ENCODE data around the gene SLC6A6. TPM values are rescaled to one million over a fixed set of nuclear protein-coding genes. Genes with fewer than 3 reads are reported as not detected.

The SLC6A6 gene
- total RNA-seq, 1 experiment from 2014 or later, result 72.6 TPM

DNA sequence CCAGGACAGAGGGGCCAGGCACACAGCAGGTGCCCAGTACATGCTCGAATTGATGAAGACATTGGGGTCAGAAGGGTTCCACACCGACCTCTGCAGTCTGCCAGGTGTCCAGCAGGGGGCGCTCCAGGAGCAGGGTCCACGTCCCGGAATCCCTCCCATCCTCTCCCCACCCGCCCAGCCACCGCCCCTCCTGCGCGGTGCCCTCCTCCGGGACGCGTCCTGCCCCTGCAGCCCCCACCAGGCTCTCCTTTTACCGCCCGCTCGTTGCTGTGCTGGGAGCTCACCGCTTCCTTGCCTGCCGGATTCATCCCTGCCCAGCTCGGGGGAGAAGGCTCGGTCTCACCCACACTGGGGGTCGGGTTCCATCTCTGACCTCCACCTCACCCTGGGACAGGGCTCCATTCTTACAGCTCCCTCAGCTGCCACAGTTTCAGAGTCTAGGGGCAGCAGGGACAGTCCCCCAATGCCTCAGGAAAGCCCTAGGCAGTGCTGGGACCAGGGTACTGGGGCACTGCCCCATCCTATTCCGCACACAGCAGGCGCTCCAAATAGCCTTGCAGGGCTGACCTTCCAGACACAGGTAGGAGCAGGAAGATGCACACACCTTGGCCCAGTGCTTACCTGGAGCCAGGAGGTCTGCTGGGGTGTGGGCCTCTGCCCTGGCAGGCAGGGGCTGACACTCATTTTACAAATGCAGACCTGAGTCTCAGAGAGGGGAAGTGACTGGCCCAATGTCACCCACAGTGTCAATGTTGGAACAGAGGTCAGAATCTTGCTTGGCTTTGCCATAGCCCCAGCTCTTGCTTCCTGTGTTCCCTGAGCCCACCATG, 106.8 kb downstream of the SLC6A6 start:
- Histone ChIP-seq H3K56ac (ENCODE audit: insufficient read length, low read depth, low read length) (no peak overlapping the region), H3K4me2 (ENCODE audit: insufficient read depth, insufficient read length, low read length) (peak overlapping the region; percentile 43), H3K4ac (ENCODE audit: low read depth, low read length) (no peak overlapping the region), H4K5ac (ENCODE audit: insufficient read length, low read depth, low read length) (no peak overlapping the region), H4K91ac (ENCODE audit: insufficient read length, low read depth, low read length) (no peak overlapping the region), H3K9me3 (ENCODE audit: control insufficient read depth, low read depth, low read length) (no peaks in the 10 kb centered on the region), H2AFZ (ENCODE audit: low read length) (no peak overlapping the region), H2BK5ac (ENCODE audit: insufficient read length, low read length) (no peak overlapping the region), H4K20me1 (ENCODE audit: control insufficient read depth, insufficient read depth, insufficient read length) (no peaks in the 10 kb centered on the region), H2BK120ac (ENCODE audit: low read depth, low read length, poor library complexity, severe bottlenecking) (no peak overlapping the region), H3T11ph (ENCODE audit: low read length) (no peak overlapping the region), H3K14ac (ENCODE audit: insufficient read depth, low read length) (0 out of 2 replicates have a peak overlapping the region, but pooled peaks have one; percentile 45), H2BK15ac (ENCODE audit: low read depth, low read length) (no peak overlapping the region), H3K27me3 (ENCODE audit: insufficient read depth, low read length) (no peaks in the 10 kb centered on the region), H3K18ac (ENCODE audit: insufficient read length, low read depth, low read length) (no peak overlapping the region), H4K8ac (replicated peaks; ENCODE audit: insufficient read length, low read depth, low read length) (no peak overlapping the region), H3K79me2 (ENCODE audit: insufficient read depth, low read length) (no peaks in the 10 kb centered on the region), H3K4me1 (ENCODE audit: insufficient read depth, low read length) (no peaks in the 10 kb centered on the region; the same call in 1 of the 2 replicates), H2BK12ac (ENCODE audit: insufficient read length, low read depth, low read length) (no peak overlapping the region), H2BK20ac (ENCODE audit: low read depth, low read length, poor library complexity, severe bottlenecking) (no peak overlapping the region), H3K9ac (ENCODE audit: extremely low read depth, insufficient read length, low read length) (no peak overlapping the region), H2AK5ac (ENCODE audit: insufficient read length, low read length) (no peak overlapping the region), H3K79me1 (ENCODE audit: insufficient read depth, low read depth, low read length, poor library complexity, severe bottlenecking) (no peaks in the 10 kb centered on the region), H3K23ac (ENCODE audit: insufficient read length, low read depth, low read length) (no peak overlapping the region), H3K23me2 (ENCODE audit: insufficient read length, low read depth, low read length, poor library complexity, severe bottlenecking) (no peaks in the 10 kb centered on the region), H3K27ac (ENCODE audit: insufficient read length, low read depth, low read length) (no peak overlapping the region)
- peak overlapping the region in 1 of 3 experiments; percentile 57; a peak in 2 of 7 replicates for H3K27ac Mint-ChIP-seq
- TF ChIP-seq, protein P1, sequence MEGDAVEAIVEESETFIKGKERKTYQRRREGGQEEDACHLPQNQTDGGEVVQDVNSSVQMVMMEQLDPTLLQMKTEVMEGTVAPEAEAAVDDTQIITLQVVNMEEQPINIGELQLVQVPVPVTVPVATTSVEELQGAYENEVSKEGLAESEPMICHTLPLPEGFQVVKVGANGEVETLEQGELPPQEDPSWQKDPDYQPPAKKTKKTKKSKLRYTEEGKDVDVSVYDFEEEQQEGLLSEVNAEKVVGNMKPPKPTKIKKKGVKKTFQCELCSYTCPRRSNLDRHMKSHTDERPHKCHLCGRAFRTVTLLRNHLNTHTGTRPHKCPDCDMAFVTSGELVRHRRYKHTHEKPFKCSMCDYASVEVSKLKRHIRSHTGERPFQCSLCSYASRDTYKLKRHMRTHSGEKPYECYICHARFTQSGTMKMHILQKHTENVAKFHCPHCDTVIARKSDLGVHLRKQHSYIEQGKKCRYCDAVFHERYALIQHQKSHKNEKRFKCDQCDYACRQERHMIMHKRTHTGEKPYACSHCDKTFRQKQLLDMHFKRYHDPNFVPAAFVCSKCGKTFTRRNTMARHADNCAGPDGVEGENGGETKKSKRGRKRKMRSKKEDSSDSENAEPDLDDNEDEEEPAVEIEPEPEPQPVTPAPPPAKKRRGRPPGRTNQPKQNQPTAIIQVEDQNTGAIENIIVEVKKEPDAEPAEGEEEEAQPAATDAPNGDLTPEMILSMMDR (conservative IDR thresholded peaks at IDR 0.05), result peak; percentile 99
- H3K27me3 Mint-ChIP-seq (ENCODE audit: low read depth), result peaks cover 15% of the 10 kb centered on the region
- H3K4me3 Mint-ChIP-seq, result peak overlapping the region; percentile 58 to 75
- H3K36me3 Mint-ChIP-seq (ENCODE audit: insufficient read depth in 1 of 3, low read depth in 3 of 3), result no peaks in the 10 kb centered on the region; a peak in 1 of 7 replicates
- no peaks in the 10 kb centered on the region for H3K9me3 Mint-ChIP-seq
- no CpG with 5 or more reads among the region's 22 CpGs for WGBS (ENCODE audit: extremely low coverage, insufficient read length, low lambda C conversion rate)
- peak; percentile 89 for DNase-seq
- H3K4me1 Mint-ChIP-seq, result peaks cover 9% of the 10 kb centered on the region in 2 experiments

Measured in H9 (cell line).